Muscle of back (tissue), 11 donors: ENCODE data around the gene FRMD4B. TPM values are rescaled to one million over a fixed set of nuclear protein-coding genes. Genes with fewer than 3 reads are reported as not detected.
"Not testable (repeated sequence)": the region's sequence is repeated elsewhere in the genome, so short reads cannot be mapped to it uniquely, and the experiment has no call there.

Experiments
- DNase-seq, 3 donors: peaks; one replicate each; pipeline versions ENCODE4 v3.0.0 to v3.0.0-alpha.2; 2013
- polyA plus RNA-seq, 10 donors: library from polyadenylated mRNA; unstranded; fragments of 120-200 nt; gene quantifications; one replicate each; pipeline ENCODE4 v1.2.1, GENCODE V29; 2013; ENCODE audit not compliant: insufficient read length in 10 of 10

Gene FRMD4B
- polyA plus RNA-seq, 10 donors: 10.9 to 19.6 (median 17.6) TPM

DNA sequence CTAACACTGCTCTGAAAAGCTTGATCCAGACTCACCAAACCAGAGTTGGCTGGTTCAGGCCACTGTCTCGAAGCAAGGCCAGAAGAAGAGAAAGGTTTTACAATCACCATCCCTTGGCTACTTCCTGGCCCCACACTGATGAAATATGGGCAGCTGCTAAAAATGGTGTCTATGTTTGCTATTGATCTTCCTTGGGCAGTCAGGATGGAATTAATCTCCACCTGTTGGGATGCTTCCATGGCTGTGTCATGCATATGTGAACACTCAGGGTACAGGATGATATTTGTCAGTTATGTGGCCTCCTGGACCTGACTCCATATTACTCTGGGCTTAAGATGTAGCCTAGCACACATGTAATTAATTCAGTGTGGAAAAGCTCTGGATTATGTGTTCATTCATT is 61.9 kb downstream of the FRMD4B start:
- no peak for DNase-seq

DNA sequence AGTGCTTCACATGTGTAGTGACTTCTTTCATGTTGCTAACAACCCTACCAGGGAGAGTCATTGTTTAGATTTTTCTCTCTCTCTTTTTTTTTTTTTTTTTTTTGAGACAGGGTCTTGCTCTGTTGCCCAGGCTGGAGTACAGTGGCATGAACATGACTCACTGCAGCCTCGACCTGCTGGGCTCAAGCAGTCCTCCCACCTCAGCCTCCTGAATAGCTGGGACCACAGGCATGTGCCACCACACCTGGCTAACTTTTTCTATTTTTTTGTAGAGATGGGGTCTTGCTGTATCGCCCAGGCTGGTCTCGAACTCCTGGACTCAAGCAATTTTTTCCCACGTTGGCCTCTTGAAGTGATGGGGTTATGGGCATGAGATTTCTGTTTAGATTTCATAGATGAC is 63.4 kb downstream of the FRMD4B start:
- DNase-seq: not testable (repeated sequence)

DNA sequence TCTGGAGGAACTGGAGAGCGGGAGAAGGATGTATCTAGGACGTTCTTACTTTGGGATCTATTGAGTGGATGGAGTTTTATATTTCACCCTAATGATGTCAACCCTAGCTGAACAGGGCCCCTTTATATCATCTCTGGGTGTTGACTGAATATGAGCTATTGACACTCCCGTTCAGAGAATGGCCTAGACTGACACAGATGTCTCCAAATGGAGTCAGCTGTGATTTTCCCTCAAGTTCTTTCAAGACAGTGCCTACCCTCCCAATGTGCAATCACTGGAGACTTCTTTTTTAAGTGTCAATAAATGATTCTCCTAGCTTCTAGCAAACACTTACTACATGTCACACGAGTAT is 63.8 kb downstream of the FRMD4B start:
- no peak for DNase-seq

DNA sequence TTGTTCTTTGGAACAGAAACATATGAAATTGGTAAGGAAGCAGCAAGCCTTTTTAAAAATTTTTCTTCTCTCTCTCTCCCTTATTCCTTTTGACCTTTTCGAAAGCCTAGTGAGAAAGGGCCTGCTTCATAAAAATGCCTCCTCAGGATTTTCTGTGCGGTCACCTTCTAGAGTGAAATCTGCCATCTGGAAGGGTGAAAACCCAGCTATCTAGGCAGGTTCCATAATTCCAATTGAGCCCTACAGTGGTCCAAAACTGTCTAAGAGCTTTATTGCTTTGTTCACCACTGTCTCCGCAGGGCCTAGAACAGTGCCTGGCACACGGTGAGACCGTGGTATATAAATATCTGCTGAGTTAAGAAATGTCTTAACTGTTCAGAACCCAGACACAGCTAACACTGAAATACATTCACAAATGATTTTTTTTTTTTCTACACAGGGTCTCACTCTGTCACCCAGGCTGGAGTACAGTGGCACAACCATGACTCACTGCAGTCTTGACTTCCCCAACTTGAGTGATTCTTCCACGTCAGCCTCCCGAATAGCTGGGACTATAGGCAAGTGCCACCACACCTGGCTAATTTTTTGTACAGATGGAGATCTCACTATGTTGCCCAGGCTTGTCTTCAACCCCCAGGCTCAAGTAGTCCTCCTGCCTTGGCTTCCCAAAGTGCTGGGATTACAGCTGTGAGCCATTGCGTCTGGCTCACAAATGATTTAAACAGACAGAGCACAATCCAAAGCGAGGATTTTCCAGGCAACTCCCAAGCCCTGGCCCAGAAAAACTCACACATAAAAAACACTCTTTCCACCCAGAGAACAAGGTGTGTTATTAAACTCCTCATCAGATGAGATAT is 64.4 kb downstream of the FRMD4B start:
- DNase-seq: no peak

DNA sequence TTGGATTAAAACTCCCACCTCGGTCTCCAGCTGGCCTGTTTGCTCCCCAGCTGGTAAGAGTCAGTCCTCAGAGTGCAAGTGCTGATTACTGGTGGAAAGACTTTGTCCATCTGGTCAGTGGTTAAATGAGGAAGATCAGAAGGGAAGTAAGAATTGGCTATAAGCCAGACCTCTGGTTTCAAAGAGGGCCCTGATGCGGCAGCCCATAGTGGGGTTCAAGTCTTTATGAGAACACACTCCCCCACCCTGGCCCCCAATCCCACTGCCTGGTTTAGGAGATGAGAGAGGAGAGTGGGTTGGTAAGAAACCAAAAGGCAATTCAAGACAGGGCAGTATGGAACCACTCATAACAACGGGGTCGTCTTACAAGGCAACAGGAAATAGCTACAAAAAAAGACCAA is 65.0 kb downstream of the FRMD4B start:
- DNase-seq: peak in 1 of 3 donors; percentile 53

DNA sequence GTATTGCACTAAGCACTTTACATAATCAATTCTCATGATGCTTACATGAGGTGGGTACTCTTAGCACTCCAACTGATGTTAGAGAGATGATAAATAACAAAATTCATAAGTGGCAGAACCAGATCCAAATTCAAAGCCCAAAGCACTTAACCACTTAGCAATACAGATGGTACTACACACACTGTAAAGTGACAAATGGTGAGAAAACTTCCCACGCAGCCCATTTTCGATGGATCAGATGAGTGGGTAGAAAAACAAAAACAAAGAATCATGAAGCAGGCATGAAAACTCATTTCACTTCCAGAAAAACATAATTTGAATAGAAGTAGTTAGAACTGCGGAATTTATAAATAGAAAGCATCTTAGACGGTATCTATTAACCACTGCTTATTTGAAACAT is 66.2 kb downstream of the FRMD4B start:
- DNase-seq: no peak

DNA sequence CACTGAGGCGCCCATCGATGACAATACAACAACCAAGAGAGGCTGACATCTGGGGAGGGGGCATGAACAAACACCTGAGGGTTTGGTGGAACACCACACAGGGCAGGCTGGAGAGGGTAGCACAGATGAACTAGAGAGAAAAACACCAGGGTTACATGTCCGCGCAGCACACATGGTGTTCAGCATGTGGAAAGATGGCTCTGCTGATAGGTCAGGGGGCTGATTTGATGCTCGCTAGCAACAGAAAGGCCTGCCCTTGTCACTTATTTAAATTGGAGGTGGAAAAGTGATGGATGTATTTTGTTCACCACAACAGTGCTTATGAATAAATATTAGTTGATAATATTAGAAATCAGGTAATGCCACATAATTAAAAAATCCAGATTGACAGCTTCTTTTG is 67.5 kb downstream of the FRMD4B start:
- no peak for DNase-seq

DNA sequence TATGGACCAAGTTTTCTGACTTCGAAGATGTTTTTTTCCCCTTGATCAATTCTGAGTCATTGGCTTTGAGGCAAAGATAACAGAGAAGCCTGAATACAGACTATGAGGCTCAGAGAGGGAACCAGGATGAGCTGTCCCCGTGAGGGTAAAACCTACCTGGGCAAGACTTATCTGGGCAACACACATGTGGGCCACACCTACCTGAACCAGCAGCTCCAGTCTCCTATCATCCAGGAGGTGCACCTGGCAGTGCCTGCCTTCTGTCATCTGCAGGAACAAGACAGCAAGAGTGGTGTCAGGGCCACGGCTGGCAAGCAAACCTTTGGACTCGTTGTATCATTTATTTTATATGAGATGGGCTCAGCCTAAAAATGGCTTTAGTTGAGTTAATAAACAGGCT is 72.6 kb downstream of the FRMD4B start:
- DNase-seq: no peak

DNA sequence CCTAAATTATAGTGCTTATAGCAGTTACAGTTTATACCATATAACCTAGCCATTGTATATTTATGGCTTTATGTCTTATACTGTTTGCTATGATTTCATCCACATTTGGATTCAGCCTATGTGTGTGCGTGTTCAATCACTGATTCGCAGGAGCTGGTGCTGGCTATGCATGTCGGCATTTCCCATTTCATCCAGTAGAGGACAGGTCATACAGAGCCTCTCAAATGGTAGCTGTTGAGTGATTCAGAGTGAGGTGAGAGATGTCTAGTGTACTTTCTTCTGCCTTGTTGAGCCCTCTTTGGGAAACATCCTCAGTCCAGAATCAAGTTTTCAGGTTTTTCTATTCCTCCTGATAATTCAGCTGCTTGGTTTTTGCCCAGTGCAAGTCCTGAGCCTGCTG is 76.1 kb downstream of the FRMD4B start:
- DNase-seq: peak in 2 of 3 donors; percentile 27 to 57

DNA sequence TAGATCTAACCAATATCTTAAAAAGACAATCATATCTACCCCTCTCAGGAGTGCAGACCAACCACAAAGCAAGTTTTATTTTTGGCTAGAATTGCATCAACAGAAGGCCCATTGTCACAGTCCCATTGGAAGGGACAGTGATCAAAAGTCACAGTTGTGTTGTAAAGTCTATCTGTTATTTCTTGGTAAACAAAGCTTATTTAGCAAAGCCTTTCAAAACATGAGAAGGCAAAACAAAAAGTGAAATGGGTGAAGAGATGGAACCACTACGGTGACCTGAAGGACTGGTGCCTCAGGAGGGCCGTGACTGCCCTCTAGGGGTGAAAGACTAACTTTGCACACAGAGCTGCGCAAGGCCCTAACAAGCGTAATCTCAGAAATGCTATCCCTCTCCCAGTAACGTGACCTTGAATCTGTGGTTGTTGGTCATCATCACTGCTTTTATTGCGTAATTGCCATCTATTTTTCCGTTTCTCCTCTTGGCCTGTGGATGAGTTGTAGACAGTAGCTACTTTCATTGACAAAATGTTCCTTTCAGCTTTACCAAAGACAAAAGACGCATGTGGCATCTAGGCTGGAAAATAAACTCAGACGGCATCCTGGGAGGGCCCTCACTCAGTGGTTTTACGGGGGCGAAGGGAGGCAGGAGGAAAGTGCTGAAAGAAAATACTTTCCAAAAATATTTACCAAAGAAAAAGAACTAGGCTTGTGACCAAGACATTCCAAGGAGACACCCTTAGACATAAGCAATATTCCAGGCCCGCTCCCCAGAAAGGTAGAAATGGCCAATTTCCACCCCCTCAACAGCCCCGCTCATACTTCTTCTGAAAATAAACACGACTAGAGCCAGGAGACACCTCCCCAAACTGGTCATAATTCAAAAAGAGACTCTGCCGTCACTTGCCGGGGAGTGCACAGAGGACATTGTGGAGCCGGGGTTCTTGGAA is 79.4 kb downstream of the FRMD4B start:
- peak; percentile 73 to 89 (median 82) for DNase-seq

DNA sequence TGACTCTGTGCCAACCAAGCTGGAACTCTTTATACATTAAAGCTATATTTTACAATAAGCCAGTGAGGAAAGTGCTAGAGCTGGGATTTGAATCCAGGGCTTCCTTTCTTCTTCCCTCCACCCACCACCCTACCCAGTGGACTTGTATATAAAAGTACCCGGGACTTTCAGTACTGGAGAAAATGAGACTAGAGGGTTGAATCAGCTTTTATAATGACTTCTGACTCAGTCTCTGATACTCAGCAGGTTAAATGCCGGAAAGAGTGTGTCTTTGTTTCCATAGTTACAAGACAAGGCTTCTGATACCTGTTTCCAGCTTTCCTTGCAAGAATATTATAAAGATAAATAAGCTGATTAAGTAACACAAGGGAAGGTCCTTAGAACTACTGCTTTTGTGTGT is 80.9 kb downstream of the FRMD4B start:
- no peak for DNase-seq

DNA sequence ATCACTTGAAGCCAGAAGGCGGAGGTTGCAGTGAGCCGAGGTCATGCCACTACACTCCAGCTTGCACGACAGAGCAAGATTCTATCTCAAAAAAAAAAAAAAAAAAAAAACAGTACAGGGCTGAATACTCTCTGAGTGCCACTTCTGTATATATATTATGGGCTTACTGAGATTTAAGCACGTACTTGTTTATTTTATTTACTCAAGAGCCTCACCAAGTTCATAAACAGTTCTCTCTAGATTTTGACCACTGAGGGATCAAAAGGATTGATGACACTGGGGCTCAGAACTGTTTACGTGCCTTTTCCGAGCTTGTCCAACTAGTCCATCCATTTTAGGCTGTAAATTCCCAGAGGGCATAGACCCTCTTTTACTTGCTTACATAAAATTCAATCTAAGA is 81.5 kb downstream of the FRMD4B start:
- no peak for DNase-seq

DNA sequence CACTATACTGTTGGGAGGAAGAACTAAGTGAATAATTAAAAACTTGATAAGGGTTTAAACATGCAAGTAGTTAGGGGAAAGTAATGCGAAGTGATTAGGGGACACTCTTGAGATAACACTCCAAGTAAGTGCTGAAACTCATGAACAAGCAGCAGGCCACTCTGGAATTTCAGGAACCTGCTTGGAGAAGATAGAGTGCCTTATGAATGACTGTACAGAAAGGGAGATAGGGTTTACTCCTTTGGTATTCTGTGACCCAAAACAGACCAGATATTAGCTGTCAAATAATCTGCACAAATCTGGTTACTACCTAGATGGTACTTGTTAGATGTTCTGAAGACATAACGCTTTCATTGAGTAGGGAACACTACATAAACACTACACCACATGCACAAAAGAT is 85.6 kb downstream of the FRMD4B start:
- DNase-seq: no peak

DNA sequence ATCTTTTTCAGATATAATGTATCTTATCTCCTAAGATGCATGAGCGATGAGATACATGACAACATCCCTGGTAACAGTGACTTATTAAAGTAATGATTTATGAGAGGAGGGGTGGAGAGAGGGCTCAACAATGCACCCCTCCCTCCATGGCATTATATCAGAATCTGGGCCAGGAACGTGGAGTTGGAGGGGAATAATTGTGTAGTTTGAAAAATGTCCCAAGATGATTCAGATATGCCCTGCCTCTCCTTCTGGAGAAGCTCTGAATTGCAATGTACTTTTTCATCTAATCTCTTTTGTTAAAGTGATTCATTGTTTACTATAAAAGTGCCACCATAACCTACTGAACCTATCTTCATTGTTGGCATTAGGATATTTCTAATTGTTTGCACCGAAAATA is 86.5 kb downstream of the FRMD4B start:
- DNase-seq: no peak

DNA sequence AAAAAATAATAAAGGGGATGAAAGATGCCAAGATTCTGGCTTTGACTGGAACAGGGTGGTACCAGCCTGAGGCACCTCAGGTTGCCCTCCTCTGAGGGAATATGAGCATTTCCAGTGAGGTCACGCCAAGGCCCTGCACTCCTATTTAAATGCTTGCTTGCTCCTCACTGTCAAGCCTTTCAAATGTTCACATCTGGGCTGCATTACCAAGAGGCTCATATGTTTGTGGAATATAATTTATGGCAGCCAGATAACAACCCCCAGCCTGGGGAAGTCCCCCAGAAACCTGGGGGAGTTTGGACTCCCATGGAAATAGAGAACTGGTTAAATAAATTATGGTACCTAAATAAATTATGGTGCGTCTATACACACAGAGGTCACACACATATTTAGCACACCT is 88.4 kb downstream of the FRMD4B start:
- peak in 1 of 3 donors; percentile 21 for DNase-seq

DNA sequence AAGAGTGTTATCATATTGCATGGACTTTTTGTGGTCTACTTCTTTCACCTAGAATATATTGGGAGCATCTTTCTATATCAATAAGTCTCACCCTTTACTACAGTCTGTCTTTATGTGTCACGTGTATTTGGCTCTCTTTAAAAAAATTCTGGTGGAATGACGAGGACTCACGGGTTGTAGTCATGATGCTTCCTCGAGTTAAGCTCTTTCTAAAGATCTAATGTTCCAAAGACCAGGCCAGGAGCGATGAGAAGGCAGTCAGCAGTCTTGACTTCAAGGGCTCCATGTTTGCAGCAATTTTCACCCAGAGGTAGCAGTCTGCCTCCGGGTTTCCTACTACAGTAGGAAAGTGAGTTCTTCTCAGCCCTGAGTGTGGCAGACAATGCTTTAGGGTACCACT is 88.9 kb downstream of the FRMD4B start:
- no peak for DNase-seq

DNA sequence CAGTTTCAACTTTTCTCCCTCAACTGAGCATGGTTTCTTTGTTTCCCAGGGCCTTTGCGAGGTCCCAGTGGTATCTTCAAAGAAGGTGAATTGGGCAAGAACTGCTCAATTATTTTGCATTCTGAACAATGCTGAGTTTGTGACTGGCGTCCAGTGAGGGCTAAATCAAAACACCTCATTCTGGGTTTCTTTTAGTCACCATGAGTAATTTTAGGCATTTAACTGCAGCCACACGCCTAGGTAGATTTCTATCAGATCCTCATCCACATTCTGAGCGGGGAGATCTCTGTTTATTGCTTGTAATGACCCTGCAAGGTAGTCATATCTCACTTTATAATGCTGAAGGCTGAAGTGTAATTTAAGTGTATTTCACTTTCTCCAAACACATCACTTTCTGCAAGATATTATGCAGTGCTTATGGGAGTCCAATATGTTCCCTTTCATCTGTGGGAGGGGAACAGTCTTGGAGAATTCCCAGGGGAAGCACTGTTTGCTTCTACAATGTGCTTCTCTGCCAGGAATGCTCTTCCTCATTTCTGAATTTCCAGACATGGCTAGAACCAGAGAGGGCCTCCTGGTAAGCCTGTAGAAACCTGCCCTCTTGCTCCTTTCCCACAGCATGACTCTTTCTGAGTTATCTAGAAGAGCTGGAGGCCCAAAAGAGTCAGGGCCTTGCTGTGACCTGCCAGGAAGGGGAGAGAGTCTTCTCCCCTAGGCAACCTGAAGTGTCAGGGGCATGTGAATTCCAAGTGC is 91.7 kb downstream of the FRMD4B start:
- peak; percentile 10 to 52 (median 33) for DNase-seq

DNA sequence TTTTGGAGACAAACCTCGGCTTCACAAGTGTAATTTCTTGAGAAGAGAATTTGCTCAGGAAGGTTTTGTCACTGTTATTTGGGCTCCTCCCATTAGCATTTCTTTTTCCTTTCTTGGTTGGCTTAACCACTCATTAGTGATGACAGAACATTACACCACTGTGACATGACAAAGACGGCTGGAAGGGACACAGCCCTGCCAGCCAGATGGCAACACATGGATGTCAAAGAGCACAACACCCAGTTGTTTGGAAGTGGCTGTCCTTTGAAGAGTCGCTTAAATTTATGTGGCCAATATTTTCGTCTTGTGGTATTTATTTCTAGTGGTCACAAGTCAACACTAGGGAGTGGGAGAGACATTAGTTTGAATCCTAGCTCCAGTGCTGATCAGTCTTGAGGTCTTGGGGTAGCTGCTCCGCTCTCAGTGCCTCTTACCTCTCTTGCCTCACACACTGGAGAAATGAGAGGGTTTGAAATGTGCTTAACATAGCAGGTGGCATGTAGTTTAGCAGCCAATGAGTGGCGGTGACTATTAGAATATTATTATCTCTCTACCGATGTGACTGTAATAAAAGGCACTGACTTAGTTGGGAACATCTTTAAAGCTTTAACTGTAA is 92.8 kb downstream of the FRMD4B start:
- DNase-seq: no peak

DNA sequence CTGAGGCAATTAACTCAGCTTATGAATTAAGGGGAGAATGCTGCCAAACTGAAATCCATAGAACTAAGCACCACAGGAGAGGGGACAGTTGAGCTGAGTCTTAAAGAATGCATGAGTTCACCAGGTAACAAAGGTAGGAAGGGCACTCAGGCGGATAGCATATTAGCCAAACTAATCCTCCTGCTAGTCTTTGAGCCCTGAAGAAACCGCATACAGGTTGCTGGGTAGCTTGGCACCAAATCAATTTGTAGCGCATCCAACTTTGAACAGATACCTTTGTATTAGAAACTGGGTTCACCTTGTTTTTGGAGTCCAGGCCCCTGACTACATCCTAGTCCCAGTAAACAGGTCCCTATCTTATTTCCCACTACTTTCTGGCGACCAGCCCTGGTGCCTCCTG is 93.7 kb downstream of the FRMD4B start:
- no peak for DNase-seq

DNA sequence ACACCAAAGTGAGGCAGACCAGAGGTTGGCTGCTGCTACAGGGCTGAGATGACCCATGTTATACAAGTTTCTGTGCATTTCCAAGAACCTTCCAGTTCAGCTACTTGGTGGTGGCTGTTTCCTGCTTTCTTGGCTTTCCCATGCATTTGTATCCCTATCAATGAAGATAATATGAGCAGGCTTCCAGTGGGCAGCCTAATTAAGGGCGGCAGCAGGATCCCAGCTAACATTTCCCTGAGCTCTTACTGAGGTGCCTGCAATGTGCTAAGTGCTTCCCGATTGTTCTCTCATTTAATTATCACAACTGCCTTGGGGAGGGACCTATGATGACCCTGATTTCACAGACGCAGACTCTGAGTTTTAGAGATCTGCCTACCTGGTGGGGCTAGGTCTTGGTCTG is 95.5 kb downstream of the FRMD4B start:
- no peak for DNase-seq

DNA sequence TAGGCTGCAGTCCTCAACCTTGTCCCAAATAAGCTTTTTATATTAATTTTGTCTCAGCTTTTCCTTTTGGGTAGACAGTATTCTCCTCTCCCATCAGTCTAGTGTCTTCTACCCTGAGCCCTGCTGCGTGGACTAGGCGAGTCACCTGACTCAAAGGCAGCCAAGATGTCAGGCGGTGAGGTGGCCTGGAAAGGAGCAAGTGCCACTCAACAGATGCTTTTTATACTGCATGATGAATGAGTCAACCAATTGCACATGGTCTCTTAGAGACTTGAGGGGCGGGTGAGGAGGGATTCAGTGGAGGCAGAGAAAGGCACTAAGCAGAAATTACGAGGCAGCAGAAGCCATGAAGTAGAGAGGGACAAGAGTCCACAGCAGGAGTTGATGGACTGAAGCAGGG is 95.9 kb downstream of the FRMD4B start:
- no peak for DNase-seq
